Nephron progenitor cell (in vitro differentiated cells): ENCODE results near the gene RIMBP3C.
"Not testable (repeated sequence)": the region's sequence is repeated elsewhere in the genome, so short reads cannot be mapped to it uniquely, and the experiment has no call there.

ENCODE experiments used
- DNase-seq: peaks from one replicate; pipeline ENCODE4 v3.0.0; 2021
- H3K27ac Mint-ChIP-seq: 2 replicates; pipeline ENCODE4 v1.8.0; 2021; ENCODE audit warnings: mild to moderate bottlenecking, moderate library complexity, mixed read lengths
- H3K27me3 Mint-ChIP-seq: 2 replicates; pipeline ENCODE4 v1.8.0; 2021; ENCODE audit warnings: mild to moderate bottlenecking, low read depth, mixed read lengths; ENCODE audit not compliant: poor library complexity
- H3K36me3 Mint-ChIP-seq: 2 replicates; pipeline ENCODE4 v1.8.0; 2021; ENCODE audit warnings: low read depth, mixed read lengths
- H3K4me1 Mint-ChIP-seq: 2 replicates; pipeline ENCODE4 v1.8.0; 2021; ENCODE audit warnings: mixed read lengths
- H3K4me3 Mint-ChIP-seq: 2 replicates; pipeline ENCODE4 v1.8.0; 2021; ENCODE audit warnings: mild to moderate bottlenecking, moderate library complexity, mixed read lengths
- H3K9me3 Mint-ChIP-seq: 2 replicates; pipeline ENCODE4 v1.8.0; 2021; ENCODE audit warnings: mild to moderate bottlenecking, moderate library complexity, mixed read lengths
- CTCF ChIP-seq: fragments of 200-600 bp; sonication (generic); IDR thresholded peaks from 2 replicates; pipeline ENCODE4 v1.5.0; 2021; ENCODE audit warnings: antibody characterized with exemption

RIMBP3C gene

GRCh38 chr22:21585389-21585788 lies 34.1 kb upstream of the RIMBP3C start:
- Mint-ChIP-seq H3K36me3 (peaks cover 29% of the 10 kb centered on the region), H3K27ac (peak overlapping the region; percentile 68), H3K27me3 (no peaks in the 10 kb centered on the region), H3K9me3 (no peaks in the 10 kb centered on the region), H3K4me1 (peaks cover 12% of the 10 kb centered on the region), H3K4me3 (no peak overlapping the region)
- no peak for DNase-seq
- TF ChIP-seq CTCF, result no peak

GRCh38 chr22:21582801-21583740 lies 31.8 kb upstream of the RIMBP3C start:
- Mint-ChIP-seq H3K27me3 (no peaks in the 10 kb centered on the region), H3K27ac (peak overlapping the region; percentile 63), H3K9me3 (no peaks in the 10 kb centered on the region), H3K4me1 (peaks cover 16% of the 10 kb centered on the region), H3K36me3 (peaks cover 33% of the 10 kb centered on the region), H3K4me3 (no peak overlapping the region)
- TF ChIP-seq CTCF, result no peak
- no peak for DNase-seq

DNA sequence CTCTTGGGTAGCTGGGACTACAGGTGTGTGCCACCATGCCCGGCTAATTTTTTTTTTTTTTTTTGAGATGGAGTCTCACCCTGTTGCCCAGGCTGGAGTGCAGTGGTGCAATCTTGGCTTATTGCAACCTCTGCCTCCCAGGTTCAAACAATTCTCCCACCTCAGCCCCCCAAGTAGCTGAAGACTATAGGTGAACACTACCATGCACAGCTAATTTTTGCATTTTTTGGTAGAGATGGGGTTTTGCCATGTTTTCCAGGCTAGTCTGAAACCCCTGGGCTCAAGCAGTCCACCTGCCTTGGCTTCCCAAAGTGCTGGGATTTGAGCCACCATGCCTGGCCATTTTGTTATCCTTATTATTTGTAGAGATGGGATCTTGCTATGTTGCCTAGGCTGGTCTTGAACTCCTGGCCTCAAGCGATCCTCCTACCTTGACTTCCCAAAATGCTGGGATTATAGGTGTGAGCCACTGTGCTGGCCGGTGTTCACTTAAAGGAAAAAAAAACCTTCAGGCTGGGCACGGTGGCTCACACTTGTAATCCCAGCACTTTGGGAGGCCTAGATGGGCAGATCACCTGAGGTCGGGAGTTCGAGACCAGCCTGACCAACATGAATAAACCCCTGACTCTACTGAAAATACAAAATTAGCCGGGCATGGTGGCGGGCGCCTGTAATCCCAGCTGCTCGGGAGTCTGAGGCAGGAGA lies 29.9 kb upstream of the RIMBP3C start:
- Mint-ChIP-seq H3K36me3 (peaks cover 32% of the 10 kb centered on the region), H3K4me1 (peaks cover 12% of the 10 kb centered on the region)
- not testable (repeated sequence) for DNase-seq, H3K4me3 Mint-ChIP-seq, H3K9me3 Mint-ChIP-seq, H3K27me3 Mint-ChIP-seq, H3K27ac Mint-ChIP-seq

- DNase-seq, H3K27me3 Mint-ChIP-seq, H3K9me3 Mint-ChIP-seq, H3K4me3 Mint-ChIP-seq: not testable (repeated sequence)
- peaks cover 12% of the 10 kb centered on the region for H3K4me1 Mint-ChIP-seq
- peak overlapping the region; percentile 94 for H3K27ac Mint-ChIP-seq
- H3K36me3 Mint-ChIP-seq, result peaks cover 34% of the 10 kb centered on the region
Measured at GRCh38 chr22:21580623-21581007, 29.4 kb upstream of the RIMBP3C start.

DNA sequence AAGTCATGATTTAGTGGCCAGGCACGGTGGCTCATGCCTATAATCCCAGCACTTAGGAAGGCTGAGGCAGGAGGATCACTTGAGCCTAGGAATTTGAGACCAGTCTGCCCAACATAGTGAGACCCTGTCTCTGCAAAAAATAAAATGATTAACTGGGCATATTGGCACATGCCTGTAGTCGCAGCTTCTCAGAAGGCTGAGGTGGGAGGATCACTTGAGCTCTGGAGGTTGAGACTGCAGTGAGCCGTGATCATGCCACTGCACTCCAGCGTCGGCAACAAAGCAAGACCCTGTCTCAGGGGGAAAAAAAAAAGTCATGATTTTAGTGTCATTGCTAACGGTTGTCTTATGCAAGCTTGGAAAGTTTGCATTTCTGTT lies 28.2 kb upstream of the RIMBP3C start:
- no peak for DNase-seq
- Mint-ChIP-seq H3K27ac (no peak overlapping the region), H3K4me3 (no peak overlapping the region), H3K4me1 (peaks cover 12% of the 10 kb centered on the region), H3K36me3 (peaks cover 29% of the 10 kb centered on the region), H3K27me3 (no peaks in the 10 kb centered on the region), H3K9me3 (no peaks in the 10 kb centered on the region)
- TF ChIP-seq CTCF, result no peak

- Mint-ChIP-seq H3K27ac (peak overlapping the region; percentile 40), H3K4me1 (peaks cover 47% of the 10 kb centered on the region)
Measured at GRCh38 chr22:21573750-21574494, 22.7 kb upstream of the RIMBP3C start.

More at GRCh38 chr22:21573750-21574494, 22.7 kb upstream of the RIMBP3C start:
- Mint-ChIP-seq H3K27me3 (peaks cover 3% of the 10 kb centered on the region), H3K36me3 (peaks cover 35% of the 10 kb centered on the region), H3K9me3 (no peaks in the 10 kb centered on the region), H3K4me3 (no peak overlapping the region)
- TF ChIP-seq CTCF, result no peak
- DNase-seq, result no peak
